ENCODE data around the gene IFRD1.

DNA sequence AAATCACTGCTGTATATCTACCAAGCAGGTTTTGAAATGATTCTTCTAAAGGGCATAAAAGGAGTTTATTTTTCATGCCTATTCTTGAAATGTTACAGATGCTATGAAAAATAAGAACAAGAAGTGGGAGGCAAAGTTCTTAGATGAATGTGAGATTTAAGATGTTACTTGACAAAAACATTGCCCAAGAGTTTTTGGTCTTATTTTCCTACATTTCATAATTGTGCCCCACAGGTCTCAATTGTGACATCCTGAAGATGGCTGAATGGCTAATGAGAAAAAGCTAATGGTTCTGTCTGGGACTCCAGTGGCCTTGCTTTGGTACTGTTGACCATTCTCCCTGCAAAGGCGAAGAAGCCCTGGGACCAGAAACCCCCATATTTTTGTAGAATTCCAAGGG is 43.0 kb upstream of the IFRD1 start:
- TF ChIP-seq NFRKB (IDR thresholded peaks at IDR 0.05) (no peak), SP1 (IDR thresholded peaks at IDR 0.05) (no peak), SUZ12 (IDR thresholded peaks at IDR 0.05) (no peak), L3MBTL2 (conservative IDR thresholded peaks at IDR 0.05) (no peak), BHLHE40 (IDR thresholded peaks at IDR 0.05; ENCODE audit: borderline replicate concordance) (no peak), FOXA1 (IDR thresholded peaks at IDR 0.05) (no peak), HDGF (IDR thresholded peaks at IDR 0.05; ENCODE audit: borderline replicate concordance) (no peak), FOXM1 (IDR thresholded peaks at IDR 0.05; ENCODE audit: borderline replicate concordance) (no peak)
- TF ChIP-seq, protein P1, sequence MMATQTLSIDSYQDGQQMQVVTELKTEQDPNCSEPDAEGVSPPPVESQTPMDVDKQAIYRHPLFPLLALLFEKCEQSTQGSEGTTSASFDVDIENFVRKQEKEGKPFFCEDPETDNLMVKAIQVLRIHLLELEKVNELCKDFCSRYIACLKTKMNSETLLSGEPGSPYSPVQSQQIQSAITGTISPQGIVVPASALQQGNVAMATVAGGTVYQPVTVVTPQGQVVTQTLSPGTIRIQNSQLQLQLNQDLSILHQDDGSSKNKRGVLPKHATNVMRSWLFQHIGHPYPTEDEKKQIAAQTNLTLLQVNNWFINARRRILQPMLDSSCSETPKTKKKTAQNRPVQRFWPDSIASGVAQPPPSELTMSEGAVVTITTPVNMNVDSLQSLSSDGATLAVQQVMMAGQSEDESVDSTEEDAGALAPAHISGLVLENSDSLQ (IDR thresholded peaks at IDR 0.05) = no peak

Measured in HEK293T (cell line).